Suprapubic skin (tissue), 4 donors: ENCODE results near the gene NPR2. TPM values are rescaled to one million over a fixed set of nuclear protein-coding genes. Genes with fewer than 3 reads are reported as not detected.

Source experiments
- DNase-seq, 2 donors: peaks; one replicate each; pipeline ENCODE4 v3.0.0-alpha.2; 2019; ENCODE audit warnings: low spot score in 2 of 2
- H3K27ac ChIP-seq: fragments of 200-600 bp; sonication (generic); one replicate; pipeline ENCODE4 v1.5.1; 2019
- H3K27me3 ChIP-seq: fragments of 200-600 bp; sonication (generic); one replicate; pipeline ENCODE4 v1.5.1; 2019
- H3K36me3 ChIP-seq: fragments of 200-600 bp; sonication (generic); one replicate; pipeline ENCODE4 v1.5.1; 2019
- H3K4me1 ChIP-seq: fragments of 200-600 bp; sonication (generic); one replicate; pipeline ENCODE4 v1.5.1; 2019
- H3K4me3 ChIP-seq: fragments of 200-600 bp; sonication (generic); one replicate; pipeline ENCODE4 v1.5.1; 2019; ENCODE audit warnings: mild to moderate bottlenecking
- H3K9me3 ChIP-seq: fragments of 200-600 bp; sonication (generic); one replicate; pipeline ENCODE4 v1.5.1; 2019
- CTCF ChIP-seq, 2 donors: fragments of 200-600 bp in 1 of 2; fragments of 450-650 bp in 1 of 2; sonication (generic) in 1 of 2; IDR thresholded peaks; one replicate each; pipeline ENCODE4 v1.5.1; 2016 to 2019; ENCODE audit warnings: antibody characterized with exemption in 2 of 2, mild to moderate bottlenecking in 1 of 2, moderate library complexity in 1 of 2
- EP300 ChIP-seq: sonication (generic); formaldehyde crosslinking; IDR thresholded peaks from one replicate; pipeline ENCODE4 v1.6.1; 2017; ENCODE audit warnings: antibody characterized with exemption
- POLR2A ChIP-seq, 2 donors: fragments of 450-650 bp; IDR thresholded peaks; one replicate each; pipeline ENCODE4 v1.6.1; 2017; ENCODE audit warnings: antibody characterized with exemption in 2 of 2, mild to moderate bottlenecking in 2 of 2, moderate library complexity in 2 of 2
- POLR2AphosphoS5 ChIP-seq, 3 donors: sonication (generic); formaldehyde crosslinking; IDR thresholded peaks; one replicate each; pipeline ENCODE4 v1.6.1; 2017; ENCODE audit warnings: antibody characterized with exemption in 3 of 3
- WGBS: methylation state at CpG from one replicate; pipeline ENCODE4 v1.1.5; 2018; 5-methylcytosine and 5-hydroxymethylcytosine counted together
- total RNA-seq, 4 donors: library from RNA; depleted of rRNA; stranded (reverse); fragments of >200 nt; gene quantifications; one replicate each; pipeline ENCODE4 v1.1.0, GENCODE V29; 2016

The NPR2 gene
- total RNA-seq, 4 donors from 2014 or later, result 8.4 to 26.1 (median 18.2) TPM

- TF ChIP-seq EP300, result no peak
- no peak for TF ChIP-seq POLR2AphosphoS5 (IDR thresholded peaks at IDR 0.05)
- TF ChIP-seq POLR2A (IDR thresholded peaks at IDR 0.05), result no peak
- TF ChIP-seq CTCF (IDR thresholded peaks at IDR 0.05), result no peak
- Histone ChIP-seq H3K9me3 (no peaks in the 10 kb centered on the region), H3K36me3 (peaks cover 45% of the 10 kb centered on the region), H3K4me3 (no peak overlapping the region), H3K4me1 (peaks cover 40% of the 10 kb centered on the region), H3K27ac (no peak overlapping the region), H3K27me3 (no peaks in the 10 kb centered on the region)
- WGBS, result 93% methylated on average over 5 of the region's 5 CpGs
- DNase-seq, result no peak
These were observed 37.9 kb upstream of the NPR2 start for GRCh38 chr9:35753466-35753865.

- peaks cover 42% of the 10 kb centered on the region for H3K4me1 ChIP-seq
These were observed 37.1 kb upstream of the NPR2 start, which contains the start of gene MSMP for GRCh38 chr9:35754264-35754663. Gene MSMP (minus strand): TSS chr9:35754276. CDS start chr9:35754129, 147 bp downstream.

GRCh38 chr9:35755071-35755470, 36.3 kb upstream of the NPR2 start:
- no peak for TF ChIP-seq POLR2AphosphoS5 (IDR thresholded peaks at IDR 0.05)
- WGBS, result 93% methylated on average over 4 of the region's 4 CpGs
- peak in 1 of 2 donors; percentile 4 for DNase-seq
- peaks cover 45% of the 10 kb centered on the region for H3K36me3 ChIP-seq
- no peak overlapping the region for H3K27ac ChIP-seq
- H3K27me3 ChIP-seq, result no peaks in the 10 kb centered on the region
- H3K9me3 ChIP-seq, result no peaks in the 10 kb centered on the region
- peaks cover 36% of the 10 kb centered on the region for H3K4me1 ChIP-seq
- H3K4me3 ChIP-seq, result no peak overlapping the region

More at GRCh38 chr9:35754264-35754663, 37.1 kb upstream of the NPR2 start, which contains the start of gene MSMP:
- Histone ChIP-seq H3K9me3 (no peaks in the 10 kb centered on the region), H3K27me3 (no peaks in the 10 kb centered on the region), H3K27ac (no peak within 1 kb of the TSS), H3K4me3 (no peak within 1 kb of the TSS), H3K36me3 (peaks cover 45% of the 10 kb centered on the region)
- TF ChIP-seq EP300, result no peak
- TF ChIP-seq CTCF (IDR thresholded peaks at IDR 0.05), result no peak
- no peak for TF ChIP-seq POLR2A (IDR thresholded peaks at IDR 0.05)
- TF ChIP-seq POLR2AphosphoS5 (IDR thresholded peaks at IDR 0.05), result no peak
- 67% methylated on average over 3 of the region's 3 CpGs for WGBS
- DNase-seq, result no peak

GRCh38 chr9:35756275-35757225, 34.8 kb upstream of the NPR2 start:
- DNase-seq, result peak; percentile 77 to 79
- Histone ChIP-seq H3K27ac (peak overlapping the region; percentile 70), H3K9me3 (no peaks in the 10 kb centered on the region), H3K4me3 (peak overlapping the region; percentile 48), H3K27me3 (no peaks in the 10 kb centered on the region), H3K36me3 (peaks cover 36% of the 10 kb centered on the region), H3K4me1 (peaks cover 32% of the 10 kb centered on the region)
- TF ChIP-seq POLR2A (IDR thresholded peaks at IDR 0.05), result no peak
- peak; percentile 12 to 55 for TF ChIP-seq CTCF (IDR thresholded peaks at IDR 0.05)
- 39% methylated on average over 17 of the region's 48 CpGs for WGBS

- Histone ChIP-seq H3K4me3 (peak overlapping the region; percentile 48), H3K36me3 (peaks cover 28% of the 10 kb centered on the region), H3K27me3 (no peaks in the 10 kb centered on the region), H3K27ac (peak overlapping the region; percentile 70), H3K4me1 (peaks cover 32% of the 10 kb centered on the region), H3K9me3 (no peaks in the 10 kb centered on the region)
- TF ChIP-seq POLR2A (IDR thresholded peaks at IDR 0.05) (no peak), CTCF (IDR thresholded peaks at IDR 0.05) (no peak), EP300 (no peak), POLR2AphosphoS5 (IDR thresholded peaks at IDR 0.05) (no peak)
- WGBS, result 3% methylated on average over 18 of the region's 20 CpGs
- DNase-seq, result peak in 1 of 2 donors; percentile 77
These were observed 34.0 kb upstream of the NPR2 start for GRCh38 chr9:35757226-35757891.
